Transverse colon (tissue), 4 donors: ENCODE measurements around the gene SYNPO2.

ENCODE experiments used
- CTCF ChIP-seq, 5 experiments: fragments of 200-600 bp in 3 of 5; fragments of 450-650 bp in 2 of 5; sonication (generic) in 3 of 5; IDR thresholded peaks; 1 replicate in 2 of 5; 2 replicates in 3 of 5; pipeline ENCODE4 v1.5.1; 2016 to 2017; ENCODE audit warnings: antibody characterized with exemption in 5 of 5, inconsistent platforms in 3 of 5, mild to moderate bottlenecking in 2 of 5, moderate library complexity in 1 of 5
- EP300 ChIP-seq: sonication (generic); formaldehyde crosslinking; IDR thresholded peaks from one replicate; pipeline ENCODE4 v1.6.1; 2017; ENCODE audit warnings: antibody characterized with exemption, low read depth
- POLR2AphosphoS5 ChIP-seq, 3 donors: sonication (generic); formaldehyde crosslinking; IDR thresholded peaks; one replicate each; pipeline ENCODE4 v1.6.1; 2016; ENCODE audit warnings: antibody characterized with exemption in 3 of 3

GRCh38 chr4:119014658-119015057 is 126.0 kb downstream of the SYNPO2 start:
- no peak for TF ChIP-seq CTCF (IDR thresholded peaks at IDR 0.05)
- no peak for TF ChIP-seq POLR2AphosphoS5 (IDR thresholded peaks at IDR 0.05)
- TF ChIP-seq EP300: no peak
